ENCODE data around the gene GMDS. TPM values are rescaled to one million over a fixed set of nuclear protein-coding genes. Genes with fewer than 3 reads are reported as not detected.

GMDS gene
- total and polyA plus RNA-seq, 2 of the 13 experiments (the other 11 are each of a cell fraction or from before 2014, with no cell fraction given) = 64.4 to 112 TPM

- no peak for TF ChIP-seq FIP1L1 (IDR thresholded peaks at IDR 0.05; ENCODE audit: borderline replicate concordance, insufficient read depth, low read depth, low read length)
Observed at GRCh38 chr6:2016040-2016439, 229.4 kb downstream of the GMDS start (continued).

GRCh38 chr6:2008383-2008976, 236.9 kb downstream of the GMDS start:
- no peak for DNase-seq (ENCODE audit: low spot score)
- no peak overlapping the region for H2AFZ ChIP-seq (ENCODE audit: low read length)
- H3K4me3 ChIP-seq (replicated peaks in 1 of 3; ENCODE audit: insufficient read depth in 1 of 3, low read depth in 2 of 3, low read length in 3 of 3) = no peak overlapping the region
- H4K20me1 ChIP-seq (ENCODE audit: insufficient read depth, low read length) = no peaks in the 10 kb centered on the region
- peaks cover 10% of the 10 kb centered on the region for H3K79me2 ChIP-seq (ENCODE audit: insufficient read depth, low read length)
- ChIA-PET POLR2A (no interaction called here), CTCF (ENCODE audit: low intra/inter-chr PET ratio, low total read pairs) (no interaction called here)
- H3K27me3 ChIP-seq (ENCODE audit: control insufficient read depth in 1 of 2, insufficient read depth in 2 of 2, low read length in 2 of 2) = no peaks in the 10 kb centered on the region
- BruUV-seq (replicated peaks) = no TSS peak
- intact Hi-C loops (cut with micrococcal nuclease; ENCODE audit: unreplicated experiment) = no loop called here
- H3K4me2 ChIP-seq (ENCODE audit: low read depth, low read length) = no peak overlapping the region
- H3K9me3 ChIP-seq (ENCODE audit: low read length) = no peaks in the 10 kb centered on the region
- no peak overlapping the region for H3K9ac ChIP-seq (ENCODE audit: insufficient read depth, low read depth, low read length)
- peaks cover 8% of the 10 kb centered on the region; the same call in 1 of the 2 replicates for H3K4me1 ChIP-seq (ENCODE audit: insufficient read depth, low read length)
- 97% methylated on average over 2 of the region's 2 CpGs for WGBS (ENCODE audit: low lambda C conversion rate)
- H3K36me3 ChIP-seq (replicated peaks in 1 of 2; ENCODE audit: control insufficient read depth in 1 of 2, insufficient read depth in 2 of 2, low read length in 2 of 2) = peaks cover 0 to 9% of the 10 kb centered on the region in 2 experiments; a peak in 3 of 5 replicates
- no peak for FAIRE-seq
- no peak; the same call in 2 of the 3 replicates for ATAC-seq
- no peak overlapping the region for H3K27ac ChIP-seq (ENCODE audit: extremely low read length, insufficient read depth, low read length)
- in situ Hi-C loops (cut with HindIII; ENCODE audit: extremely low pct_ligation_motif_present, low pct_unique_long_range_greater_than_20kb) = no loop called here
- TF ChIP-seq SMARCE1 (IDR thresholded peaks at IDR 0.05; ENCODE audit: borderline replicate concordance) = no peak
- no peak for TF ChIP-seq RFX1 (IDR thresholded peaks at IDR 0.05)
- no peak for TF ChIP-seq ZXDC (CRISPR knock-in tag; IDR thresholded peaks at IDR 0.05)
- no peak for TF ChIP-seq NCOA1 (CRISPR knock-in tag; IDR thresholded peaks at IDR 0.05)
- TF ChIP-seq NR2C2 (CRISPR knock-in tag; IDR thresholded peaks at IDR 0.05; ENCODE audit: borderline replicate concordance) = no peak
- no peak for TF ChIP-seq TOPORS (CRISPR knock-in tag; IDR thresholded peaks at IDR 0.05)
- TF ChIP-seq ZNF180 (CRISPR knock-in tag; IDR thresholded peaks at IDR 0.05; ENCODE audit: borderline replicate concordance, low read depth) = no peak
